ENCODE data around the gene PC. TPM values are rescaled to one million over a fixed set of nuclear protein-coding genes. Genes with fewer than 3 reads are reported as not detected.

PC gene
- total RNA-seq, 4 donors from 2014 or later, result 13.5 to 43.0 (median 27.5) TPM

GRCh38 chr11:66919923-66920322 lies 38.3 kb downstream of the PC start:
- Histone ChIP-seq H3K4me3 (no peak overlapping the region), H3K9me3 (no peaks in the 10 kb centered on the region), H3K27ac (no peak overlapping the region), H3K27me3 (no peaks in the 10 kb centered on the region), H3K36me3 (no peaks in the 10 kb centered on the region), H3K4me1 (peaks cover 0 to 12% (median 0%) of the 10 kb centered on the region in 3 donors)
- DNase-seq, result no peak
- TF ChIP-seq CTCF (IDR thresholded peaks at IDR 0.05), result no peak
- no peak for TF ChIP-seq POLR2A (IDR thresholded peaks at IDR 0.05)
- intact Hi-C loops (cut with DNase I), result no loop called here
- 58 to 71% methylated on average over 6 of the region's 6 CpGs for WGBS, 2 donors

GRCh38 chr11:66918741-66919140 lies 39.4 kb downstream of the PC start:
- intact Hi-C loops (cut with DNase I), result no loop called here
- WGBS, 2 donors, result 74 to 90% methylated on average over 2 to 3 of the region's 3 CpGs
- no peak overlapping the region for H3K4me3 ChIP-seq
- peaks cover 0 to 12% (median 0%) of the 10 kb centered on the region in 3 donors for H3K4me1 ChIP-seq
- DNase-seq, result no peak
- TF ChIP-seq CTCF (IDR thresholded peaks at IDR 0.05), result no peak
- TF ChIP-seq POLR2A (IDR thresholded peaks at IDR 0.05), result no peak
- H3K36me3 ChIP-seq, result no peaks in the 10 kb centered on the region
- no peaks in the 10 kb centered on the region for H3K27me3 ChIP-seq
- no peaks in the 10 kb centered on the region for H3K9me3 ChIP-seq
- H3K27ac ChIP-seq, result no peak overlapping the region

GRCh38 chr11:66915866-66916265 lies 42.3 kb downstream of the PC start:
- TF ChIP-seq CTCF (IDR thresholded peaks at IDR 0.05) (no peak), POLR2A (IDR thresholded peaks at IDR 0.05) (no peak)

GRCh38 chr11:66915046-66915832 lies 42.9 kb downstream of the PC start:
- no peak overlapping the region for H3K4me3 ChIP-seq
- DNase-seq, result no peak
- no peak overlapping the region for H3K27ac ChIP-seq
- H3K36me3 ChIP-seq, result no peaks in the 10 kb centered on the region
- WGBS, 2 donors, result 84 to 86% methylated on average over 5 to 8 of the region's 14 CpGs
- intact Hi-C loops (cut with DNase I), result no loop called here
- H3K27me3 ChIP-seq, result no peaks in the 10 kb centered on the region
- peaks cover 0 to 12% (median 0%) of the 10 kb centered on the region in 3 donors for H3K4me1 ChIP-seq
- no peaks in the 10 kb centered on the region for H3K9me3 ChIP-seq
- TF ChIP-seq CTCF (IDR thresholded peaks at IDR 0.05) (no peak), POLR2A (IDR thresholded peaks at IDR 0.05) (no peak)

More at GRCh38 chr11:66915866-66916265, 42.3 kb downstream of the PC start:
- Histone ChIP-seq H3K9me3 (no peaks in the 10 kb centered on the region), H3K4me1 (peaks cover 0 to 12% (median 0%) of the 10 kb centered on the region in 3 donors), H3K27ac (no peak overlapping the region), H3K27me3 (no peaks in the 10 kb centered on the region), H3K36me3 (no peaks in the 10 kb centered on the region), H3K4me3 (no peak overlapping the region)
- no peak for DNase-seq
- WGBS, 2 donors, result 54 to 64% methylated on average over 7 of the region's 7 CpGs
- intact Hi-C loops (cut with DNase I), result no loop called here

- Histone ChIP-seq H3K27me3 (no peaks in the 10 kb centered on the region), H3K4me1 (peaks cover 0 to 12% (median 0%) of the 10 kb centered on the region in 3 donors), H3K27ac (no peak overlapping the region), H3K9me3 (no peaks in the 10 kb centered on the region), H3K4me3 (no peak overlapping the region), H3K36me3 (no peaks in the 10 kb centered on the region)
- no peak for TF ChIP-seq CTCF (IDR thresholded peaks at IDR 0.05)
- TF ChIP-seq POLR2A (IDR thresholded peaks at IDR 0.05), result no peak
- DNase-seq, result no peak
- intact Hi-C loops (cut with DNase I), result no loop called here
- 48 to 80% methylated on average over 5 of the region's 5 CpGs for WGBS, 2 donors
Observed at GRCh38 chr11:66914505-66914904, 43.7 kb downstream of the PC start.
